NCI-H748 treated with DMSO at 0.1 percent for 48 hours (cell line): Measurements from ENCODE around the gene CD28.
"Not testable (repeated sequence)": the region's sequence is repeated elsewhere in the genome, so short reads cannot be mapped to it uniquely, and the experiment has no call there.

Experiments
- DNase-seq: peaks from one replicate; lab custom pipeline; 2025; lab: John Stamatoyannopoulos, UW

Gene CD28

DNA sequence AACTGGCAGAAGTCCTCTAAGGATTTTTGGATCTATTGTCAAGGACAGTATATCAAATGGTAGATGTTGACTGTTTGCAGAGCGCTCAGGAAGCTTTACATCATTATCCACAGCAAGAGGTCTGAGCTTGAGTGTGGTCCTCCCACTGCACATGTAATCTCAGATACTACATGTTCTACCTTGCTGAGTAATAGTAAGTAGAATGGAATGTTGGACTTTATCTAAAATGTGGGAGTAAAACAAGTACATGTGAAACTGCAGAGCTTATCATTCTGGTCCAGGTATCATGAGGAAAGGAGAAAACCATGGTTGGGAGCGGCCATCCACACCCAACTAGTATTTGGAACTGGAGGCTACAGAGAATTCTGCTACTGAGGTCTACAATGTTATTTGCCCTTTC is 19.3 kb upstream of the CD28 start:
- no peak for DNase-seq

DNA sequence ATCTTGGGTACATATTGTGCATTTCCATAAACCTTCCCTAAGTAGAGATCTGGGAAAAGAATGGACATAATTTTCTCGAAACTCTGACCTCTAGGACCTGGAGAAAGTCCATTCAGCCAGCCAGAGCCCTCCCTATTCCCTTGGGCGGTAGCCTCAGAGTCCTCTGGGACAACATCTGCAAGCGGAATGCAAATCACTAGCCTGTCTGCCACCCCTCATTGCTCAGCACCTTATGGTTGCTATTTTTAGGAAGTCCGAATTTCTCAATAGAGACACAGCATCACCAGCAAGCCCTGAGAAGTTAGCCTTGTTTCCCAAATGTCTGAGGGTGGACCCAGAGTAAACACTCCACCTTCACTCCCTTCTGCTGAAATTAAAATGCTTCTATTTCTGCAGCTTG is 17.6 kb upstream of the CD28 start:
- DNase-seq, result no peak

DNA sequence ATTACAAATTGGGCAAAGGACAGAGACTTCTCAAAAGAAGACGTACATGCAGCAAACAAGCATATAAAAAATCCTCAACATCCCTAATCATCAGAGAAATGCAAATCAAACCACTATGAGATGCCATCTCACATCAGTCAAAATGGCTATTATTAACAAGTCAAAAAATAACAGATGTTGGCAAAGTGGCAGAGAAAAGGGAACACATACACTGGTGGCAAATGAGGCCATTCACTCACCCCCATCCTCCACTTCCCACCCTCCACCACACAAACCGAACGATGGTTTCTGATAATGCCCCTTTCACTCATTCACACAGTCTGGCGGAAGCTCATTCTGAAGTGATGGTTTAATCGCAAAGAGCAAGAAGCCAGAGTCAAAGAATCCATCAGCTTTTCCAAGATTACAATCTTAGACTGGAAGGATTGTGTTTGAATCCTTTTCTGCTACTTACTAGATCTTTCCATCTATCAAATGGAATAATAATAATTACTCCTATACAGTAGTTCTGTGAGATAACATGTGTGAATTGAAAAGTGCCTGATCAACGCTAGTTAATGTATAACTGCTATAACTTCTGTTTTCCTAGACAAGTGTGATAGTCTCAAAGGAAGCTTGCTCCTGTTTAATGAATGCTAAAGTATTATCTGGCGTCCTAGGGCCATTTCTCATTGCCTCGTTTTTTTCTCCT is 16.9 kb upstream of the CD28 start:
- DNase-seq, result no peak

DNA sequence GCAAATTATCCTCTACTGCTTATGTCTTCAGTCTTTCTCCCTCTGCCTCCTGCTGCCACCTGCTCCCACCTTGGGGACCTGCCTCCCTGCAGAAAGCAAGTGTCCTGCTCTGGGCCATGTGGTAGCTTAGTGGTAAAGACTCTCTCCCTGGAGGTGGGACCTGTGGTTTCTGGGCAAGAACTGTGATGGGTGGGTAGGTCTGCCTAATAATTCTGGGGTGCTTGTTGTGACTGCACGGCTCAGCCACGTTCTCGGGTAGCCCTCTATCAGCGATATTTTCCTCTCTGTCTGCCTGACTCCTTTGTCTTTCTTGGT is 16.4 kb upstream of the CD28 start:
- no peak for DNase-seq

DNA sequence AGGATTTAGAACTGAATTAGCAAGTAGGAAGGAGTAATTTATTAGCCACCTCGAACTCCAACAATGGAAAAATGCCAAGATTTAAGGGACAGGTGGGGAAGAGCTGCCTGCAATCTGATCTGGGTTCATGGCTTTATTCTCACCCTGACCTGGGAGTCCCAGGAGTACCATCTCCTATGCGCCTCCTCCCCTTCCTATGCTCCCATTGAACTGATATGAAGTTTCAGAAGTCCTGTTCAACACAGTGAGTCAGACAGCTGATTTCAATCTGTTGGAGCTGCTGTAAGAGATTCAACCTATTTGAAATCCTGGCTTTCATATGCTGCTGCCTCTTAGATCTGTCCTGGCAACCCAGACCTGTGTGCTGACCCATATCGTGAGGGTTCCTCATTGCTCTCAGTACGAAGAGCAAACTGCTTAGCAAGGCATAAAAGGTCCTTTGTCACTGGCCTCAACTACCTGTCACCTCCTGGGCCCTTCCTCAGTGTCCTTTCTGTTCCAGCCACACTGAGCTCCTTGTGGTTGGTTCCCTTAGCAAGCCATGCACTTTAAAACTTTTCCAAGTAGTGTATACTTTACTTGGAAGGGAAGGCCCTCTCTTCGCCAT is 15.9 kb upstream of the CD28 start:
- DNase-seq, result no peak

DNA sequence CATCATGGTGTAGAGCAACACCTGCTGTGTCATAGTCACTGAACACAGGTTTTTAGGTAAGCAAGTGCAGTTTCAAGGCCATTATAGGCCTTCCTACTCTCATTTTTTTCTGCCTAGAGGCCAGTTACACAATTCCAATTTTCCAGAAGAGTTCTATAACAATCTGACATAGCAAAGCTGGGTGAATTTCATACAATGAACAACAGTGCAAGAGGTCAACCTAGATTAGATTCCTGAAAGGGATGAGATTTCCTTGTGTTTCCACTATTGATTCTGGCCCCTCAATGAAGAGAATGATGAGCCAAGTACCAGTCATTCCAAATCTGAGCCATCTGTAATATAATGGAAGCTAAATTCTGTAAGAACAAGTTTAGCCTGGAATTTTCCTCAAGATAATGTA is 15.3 kb upstream of the CD28 start:
- DNase-seq, result no peak

DNA sequence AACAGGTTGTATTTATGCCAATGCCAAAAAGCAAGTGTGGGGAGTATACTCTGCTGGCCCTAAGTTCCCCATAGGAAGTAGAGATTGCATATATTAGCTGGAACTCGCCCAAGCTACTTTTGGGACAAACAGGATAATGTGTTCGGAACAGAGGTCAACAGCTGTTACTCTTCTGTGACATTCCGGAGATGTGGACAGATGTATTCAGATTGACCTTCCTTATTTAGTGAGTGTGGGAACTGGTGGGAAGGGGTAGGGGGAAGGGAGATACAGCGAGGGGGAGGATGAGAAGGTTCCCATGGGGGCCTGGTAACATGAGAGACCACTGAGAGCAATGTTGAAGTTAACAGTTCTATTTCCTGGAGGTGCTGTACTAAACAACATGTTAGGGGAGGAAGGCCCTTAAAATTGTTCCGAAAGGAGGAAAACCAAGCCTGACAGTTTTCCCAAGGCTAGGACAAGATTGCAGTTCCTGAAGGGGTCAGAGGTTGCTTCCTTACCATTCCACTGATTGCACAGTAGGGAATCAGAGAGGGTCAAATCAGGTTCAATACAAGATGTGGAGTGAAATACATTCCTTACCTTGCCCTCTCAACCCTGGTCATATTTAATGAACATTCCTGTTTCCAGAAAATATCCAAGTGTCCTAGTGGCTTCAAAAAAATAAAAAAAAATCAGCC is 14.3 kb upstream of the CD28 start:
- no peak for DNase-seq

DNA sequence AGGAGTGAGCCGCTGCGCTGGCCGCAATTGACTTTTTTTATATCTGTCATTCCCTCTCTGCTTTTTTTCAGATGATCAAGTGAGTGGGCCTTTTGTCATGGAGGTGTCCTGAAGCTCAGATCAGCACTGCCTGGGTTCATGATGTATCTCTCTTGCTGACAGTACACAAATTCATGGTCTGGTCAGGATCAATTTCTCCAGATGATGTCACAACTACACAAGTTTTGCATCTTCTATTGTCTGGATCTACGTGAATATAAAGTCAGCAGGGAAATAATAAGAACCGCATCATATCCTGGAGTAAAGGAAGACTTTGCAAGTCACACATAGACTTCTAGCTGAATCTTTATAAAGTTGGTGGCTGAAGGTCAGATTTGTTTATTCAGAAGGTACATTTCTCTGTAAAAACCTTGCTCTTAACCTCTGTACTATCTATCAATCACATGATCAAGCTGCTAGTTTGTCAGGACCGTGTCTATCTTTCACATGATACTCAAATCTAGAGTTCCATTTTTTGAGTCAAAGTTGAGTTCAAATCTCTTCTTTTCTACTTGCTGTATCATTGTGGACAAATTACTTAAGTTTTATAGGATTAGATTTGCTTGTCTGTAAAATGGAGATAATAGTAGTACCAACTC is 13.1 kb upstream of the CD28 start:
- no peak for DNase-seq

DNA sequence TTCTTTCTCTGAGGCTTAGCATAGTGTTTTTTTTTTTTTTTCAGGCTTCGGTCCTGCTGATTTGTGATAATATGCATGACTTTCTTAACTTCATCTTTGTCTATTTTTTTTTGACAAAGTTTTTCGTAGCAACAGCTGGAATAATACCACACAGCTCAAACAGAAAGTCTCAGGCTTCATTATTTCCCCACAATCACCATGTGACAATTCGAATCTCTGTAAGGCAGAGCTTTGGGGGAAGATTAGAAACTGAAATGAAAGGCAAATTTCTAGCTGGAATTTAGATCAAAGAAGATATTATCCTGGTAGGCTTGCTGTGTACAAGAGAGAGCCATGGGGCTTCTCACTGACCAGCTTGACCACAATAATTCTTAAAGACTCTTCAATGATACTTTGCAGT is 12.2 kb upstream of the CD28 start:
- DNase-seq, result no peak

DNA sequence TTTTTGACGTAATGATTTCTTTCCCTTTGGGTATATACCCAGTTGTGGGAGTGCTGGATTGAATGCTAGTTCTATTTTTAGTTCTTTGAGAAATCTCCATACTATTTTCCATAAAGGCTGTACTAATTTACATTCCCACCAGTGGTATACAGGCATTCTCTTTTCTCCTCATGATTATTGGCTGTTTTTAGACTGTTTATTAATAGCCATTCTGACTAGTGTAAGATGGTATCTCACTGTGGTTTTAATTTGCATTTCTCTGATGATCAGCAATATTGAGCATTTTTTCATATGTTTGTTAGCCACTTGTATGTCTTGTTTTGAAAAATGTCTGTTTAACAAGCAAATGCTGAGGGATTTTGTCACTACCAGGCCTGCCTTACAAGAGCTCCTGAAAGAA is 9.2 kb upstream of the CD28 start:
- no peak for DNase-seq

DNA sequence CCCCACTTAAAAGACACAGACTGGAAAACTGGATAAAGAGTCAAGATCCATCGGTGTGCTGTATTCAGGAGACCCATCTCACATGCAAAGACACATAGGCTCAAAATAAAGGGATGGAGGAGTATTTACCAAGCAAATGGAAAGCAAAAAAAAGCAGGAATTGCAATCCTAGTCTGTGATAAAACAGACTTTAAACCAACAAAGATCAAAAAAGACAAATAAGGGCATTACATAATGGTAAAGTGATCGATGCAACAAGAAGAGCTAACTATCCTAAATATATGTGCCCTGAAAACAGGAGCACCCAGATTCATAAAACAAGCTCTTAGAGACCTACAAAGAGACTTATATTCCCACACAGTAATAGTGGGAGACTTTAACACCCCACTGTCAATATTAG is 8.7 kb upstream of the CD28 start:
- DNase-seq, result not testable (repeated sequence)

DNA sequence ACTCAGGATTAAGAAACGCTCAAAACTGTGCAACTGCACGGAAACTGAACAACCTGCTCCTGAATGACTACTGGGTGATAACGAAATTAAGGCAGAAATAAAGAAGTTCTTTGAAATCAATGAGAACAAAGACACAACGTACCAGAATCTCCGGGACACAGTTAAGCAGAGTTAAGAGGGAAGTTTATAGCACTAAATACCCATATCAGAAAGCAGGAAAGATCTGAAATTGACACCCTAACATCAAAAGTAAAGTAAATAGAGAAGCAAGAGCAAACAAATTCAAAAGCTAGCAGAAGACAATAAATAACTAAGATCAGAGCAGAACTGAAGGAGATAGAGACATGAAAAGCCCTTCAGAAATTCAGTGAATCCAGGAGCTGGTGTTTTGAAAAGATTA is 8.0 kb upstream of the CD28 start:
- DNase-seq, result not testable (repeated sequence)

DNA sequence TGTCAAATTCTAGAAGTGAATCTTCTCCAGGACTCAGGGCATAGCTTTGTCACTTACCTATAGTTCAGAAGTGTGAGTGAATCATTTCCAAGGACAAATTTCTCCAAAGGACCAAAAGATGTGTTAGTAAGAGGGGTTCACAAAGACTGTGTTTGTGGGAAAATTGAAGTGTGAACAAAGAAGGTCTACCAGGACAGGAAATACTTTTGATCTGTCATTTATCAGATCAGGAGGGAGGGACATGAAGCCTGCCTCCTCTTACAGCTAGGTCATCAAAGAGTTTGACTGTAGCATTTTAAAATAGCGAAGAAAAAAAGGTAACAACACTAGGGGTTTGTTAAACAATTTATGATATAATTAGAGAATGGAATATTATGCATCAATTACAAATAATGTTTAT is 2.0 kb upstream of the CD28 start:
- no peak for DNase-seq

DNA sequence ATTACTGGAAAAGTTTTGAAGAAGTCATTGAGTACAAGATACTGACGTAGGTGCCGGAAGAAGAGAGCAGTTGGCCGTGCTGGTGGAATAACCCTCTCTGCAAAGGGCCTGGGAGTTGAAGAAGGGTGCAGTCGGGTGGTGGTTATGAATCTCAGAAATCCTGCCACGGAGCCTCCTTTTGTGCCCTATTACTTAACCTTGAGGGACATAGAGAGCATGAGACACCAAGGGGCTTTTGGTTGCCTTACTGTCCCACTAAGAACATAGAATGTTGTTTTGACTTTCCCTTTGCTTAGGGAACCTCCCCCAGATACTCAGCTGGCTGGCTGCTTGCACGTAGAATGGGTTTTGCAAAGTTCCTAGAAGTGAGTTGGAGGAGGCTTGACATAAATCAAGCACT is 1.3 kb upstream of the CD28 start:
- no peak for DNase-seq

DNA sequence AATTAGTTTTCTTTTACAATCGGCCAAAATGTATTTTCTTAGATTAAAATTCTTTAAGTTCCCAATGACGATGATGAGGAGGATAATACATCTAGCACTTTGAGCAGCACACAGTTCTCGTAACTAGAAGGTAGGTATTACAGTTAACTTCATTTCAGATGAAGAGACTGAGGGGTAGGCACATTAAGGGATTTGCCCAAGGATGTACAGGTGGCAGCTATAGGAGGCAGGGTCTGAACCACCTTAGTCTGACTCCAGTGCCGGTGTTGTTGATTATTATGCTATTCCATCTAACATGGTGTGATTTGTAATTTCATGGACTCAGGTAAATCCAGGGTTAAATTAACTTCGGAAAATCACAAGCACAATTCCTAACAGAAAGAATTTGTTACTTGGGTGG is 1.1 kb downstream of the CD28 start:
- DNase-seq, result no peak

DNA sequence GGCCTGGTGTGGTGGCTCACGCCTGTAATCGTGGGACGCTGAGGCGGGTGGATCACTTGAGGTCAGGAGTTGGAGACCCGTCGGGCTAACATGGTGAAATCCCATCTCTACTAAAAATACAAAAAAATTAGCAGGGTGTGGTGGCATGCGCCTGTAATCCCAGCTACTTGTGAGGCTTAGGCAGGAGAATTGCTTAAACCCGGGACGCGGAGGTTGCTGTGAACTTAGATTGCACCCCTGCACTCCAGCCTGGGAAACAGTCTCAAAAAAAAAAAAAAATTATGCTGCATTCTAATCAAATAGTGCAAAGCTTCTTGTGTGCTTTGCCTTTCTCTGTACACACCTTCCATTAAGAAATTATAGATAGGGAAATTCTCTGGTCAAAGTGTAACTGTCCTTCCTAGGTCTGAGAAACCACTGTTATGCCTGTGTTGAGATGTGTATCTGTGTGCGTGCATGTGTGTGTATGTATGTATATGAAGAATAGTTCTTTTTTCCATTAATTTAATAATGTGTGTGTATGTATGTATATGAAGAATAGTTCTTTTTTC is 2.5 kb downstream of the CD28 start:
- no peak for DNase-seq

DNA sequence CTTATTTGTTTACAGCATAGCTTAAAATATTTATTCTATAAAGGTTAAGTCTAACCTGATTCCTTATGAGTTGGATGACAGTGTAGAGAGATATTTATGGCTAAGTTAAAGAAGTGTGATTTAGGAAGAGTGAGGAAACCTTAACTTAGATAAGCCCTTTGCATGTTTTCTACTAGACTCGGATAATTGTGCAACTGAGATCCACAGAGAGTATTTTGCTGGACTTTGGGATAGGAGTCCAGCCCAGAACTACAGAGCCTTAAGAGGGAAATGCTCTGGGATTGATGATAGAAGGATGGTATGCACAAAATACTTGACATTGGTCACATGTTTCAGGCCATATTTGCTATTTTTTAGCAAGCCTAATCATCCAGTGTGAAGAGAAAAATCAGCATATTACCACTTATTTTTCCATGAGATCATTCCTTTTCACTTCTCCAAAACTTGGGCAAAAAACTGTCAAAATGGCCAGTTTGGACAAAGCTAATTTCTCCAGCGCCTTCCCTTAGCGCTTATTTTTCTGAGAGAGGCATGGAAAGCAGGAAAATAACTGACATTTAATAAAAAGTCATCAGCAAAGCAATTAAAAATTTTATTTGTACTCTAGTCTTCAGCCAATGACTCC is 3.1 kb downstream of the CD28 start:
- DNase-seq, result no peak

DNA sequence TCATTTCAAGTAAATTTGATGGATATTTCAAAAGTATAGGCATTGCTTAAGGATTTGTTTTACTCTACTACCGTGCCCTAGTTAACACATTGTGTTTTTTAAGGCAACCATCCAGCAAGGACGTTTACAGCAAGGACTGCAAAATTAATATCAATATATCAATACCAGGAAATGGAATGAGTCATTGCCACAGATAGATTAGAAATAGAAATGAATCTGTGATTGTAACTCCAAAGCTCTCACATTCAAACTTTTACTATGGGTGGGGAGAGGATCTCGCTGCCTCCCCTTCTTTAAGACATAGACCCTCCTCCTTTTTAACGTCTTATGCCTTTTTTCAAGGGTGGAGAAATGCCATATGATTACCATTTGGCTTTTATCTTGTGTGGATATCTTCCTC is 3.8 kb downstream of the CD28 start:
- DNase-seq, result no peak

DNA sequence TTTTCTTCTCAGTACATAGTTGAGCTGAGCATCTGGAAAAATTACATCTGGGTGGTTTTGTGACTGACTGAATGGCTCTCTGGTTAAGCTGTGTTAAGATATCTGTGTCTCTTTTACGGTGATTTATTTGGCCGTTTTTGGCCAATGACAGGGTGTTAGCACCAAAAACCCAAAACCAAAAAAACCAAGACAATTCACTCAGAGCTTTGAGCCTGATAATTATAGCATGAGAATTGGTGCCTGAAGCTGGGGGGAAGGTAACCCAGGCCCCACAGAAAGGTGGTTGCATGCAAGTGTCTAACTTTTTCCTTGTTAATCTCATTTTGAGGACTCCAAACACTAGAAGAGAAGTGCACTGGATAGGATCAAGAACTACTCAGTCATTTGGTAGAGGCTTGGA is 4.5 kb downstream of the CD28 start:
- DNase-seq, result no peak

DNA sequence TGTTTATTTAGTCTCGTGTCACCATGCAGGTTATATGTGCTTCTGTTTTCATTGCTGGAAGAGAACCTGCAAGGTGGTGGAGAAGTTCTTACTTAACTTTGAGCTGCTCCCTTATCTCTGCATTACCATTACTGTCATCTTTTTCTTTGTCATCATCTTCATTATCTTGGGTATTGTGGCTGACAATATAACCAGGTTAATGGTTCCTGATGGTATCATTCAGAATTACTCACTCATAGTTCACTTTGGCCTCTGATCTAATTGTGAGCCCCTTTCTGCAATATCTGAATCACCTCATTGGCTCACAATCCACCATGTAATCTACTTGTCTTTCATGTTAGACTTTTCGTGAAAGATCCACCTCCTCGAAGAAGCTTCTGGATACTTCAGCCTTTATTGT is 5.0 kb downstream of the CD28 start:
- DNase-seq, result no peak

DNA sequence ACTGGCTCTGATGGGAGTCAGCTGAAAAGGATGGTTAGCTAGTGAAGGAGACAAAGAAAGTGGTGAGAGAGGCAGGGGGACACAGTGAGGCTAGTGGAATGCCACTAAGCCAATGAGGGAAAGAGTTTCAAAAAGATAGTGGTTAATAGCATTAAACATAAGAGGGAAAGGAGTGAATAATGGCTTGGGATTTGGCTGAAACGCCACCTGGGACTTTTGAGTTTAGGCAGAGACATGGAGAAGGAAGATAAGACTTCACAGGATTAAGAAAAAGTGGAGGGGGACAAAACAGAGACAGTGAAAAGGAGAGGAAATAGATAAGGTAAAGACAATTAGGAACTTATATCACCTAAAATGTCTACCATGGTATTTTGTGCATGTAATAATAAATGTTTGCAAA is 6.9 kb downstream of the CD28 start:
- DNase-seq, result no peak

DNA sequence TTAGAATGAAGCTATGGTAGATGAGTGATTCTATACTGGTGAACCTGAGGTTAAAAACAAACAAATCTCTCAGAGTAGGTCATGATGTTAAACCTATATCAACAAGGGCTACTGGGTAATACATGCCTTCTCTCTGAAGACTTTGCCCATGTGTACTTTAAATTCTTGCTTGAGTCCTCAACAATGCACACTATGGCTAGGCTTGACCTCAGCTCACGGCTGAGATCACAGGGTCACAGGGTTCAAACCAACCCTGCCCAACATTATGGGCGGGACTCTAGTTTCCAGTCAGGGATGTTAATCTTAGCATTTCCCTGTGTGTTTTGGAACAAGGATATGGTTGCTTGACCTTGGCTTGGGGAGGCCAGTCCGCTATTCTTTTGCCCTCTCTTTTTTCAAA is 7.7 kb downstream of the CD28 start:
- no peak for DNase-seq

DNA sequence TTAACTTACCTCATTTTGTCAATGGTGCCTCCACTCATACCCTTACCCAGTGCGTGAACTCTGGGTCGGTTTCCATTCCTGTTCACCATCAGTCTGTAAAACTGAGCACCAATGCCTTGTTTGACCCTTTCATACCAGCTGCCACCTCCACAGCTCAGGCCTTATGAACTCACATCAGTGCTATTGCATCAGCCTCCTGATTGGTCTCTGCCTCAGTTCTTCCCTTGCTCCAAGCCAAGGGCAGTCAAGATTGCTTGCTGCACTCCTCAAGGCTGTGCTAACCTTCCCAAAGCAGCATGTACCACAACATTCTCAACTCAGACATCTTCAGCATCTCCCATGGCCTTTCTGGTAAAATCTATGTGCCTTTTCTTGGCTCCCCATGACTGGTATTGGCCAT is 9.3 kb downstream of the CD28 start:
- no peak for DNase-seq
